Progenitor cell of endocrine pancreas (in vitro differentiated cells): ENCODE results near the gene CBFA2T3. TPM values are rescaled to one million over a fixed set of nuclear protein-coding genes. Genes with fewer than 3 reads are reported as not detected.

Experiments
- DNase-seq: peaks from one replicate; pipeline ENCODE4 v3.0.0; 2021; ENCODE audit warnings: low spot score; ENCODE audit not compliant: unreplicated experiment
- H3K27ac Mint-ChIP-seq: 2 replicates; pipeline ENCODE4 v1.8.0; 2021; ENCODE audit warnings: mild to moderate bottlenecking, moderate library complexity, mixed read lengths
- H3K27me3 Mint-ChIP-seq: 2 replicates; pipeline ENCODE4 v1.8.0; 2021; ENCODE audit warnings: mixed read lengths
- H3K36me3 Mint-ChIP-seq: 2 replicates; pipeline ENCODE4 v1.8.0; 2022; ENCODE audit warnings: mixed read lengths; ENCODE audit not compliant: insufficient read depth
- H3K4me1 Mint-ChIP-seq: 2 replicates; pipeline ENCODE4 v1.8.0; 2021; ENCODE audit warnings: low read depth, mixed read lengths
- H3K4me3 Mint-ChIP-seq: 2 replicates; pipeline ENCODE4 v1.8.0; 2021; ENCODE audit warnings: low read depth, mild to moderate bottlenecking, moderate library complexity, mixed read lengths
- H3K9me3 Mint-ChIP-seq: 2 replicates; pipeline ENCODE4 v1.8.0; 2021; ENCODE audit warnings: low read depth, mixed read lengths
- CTCF ChIP-seq: fragments of 200-600 bp; sonication (generic); IDR thresholded peaks from one replicate; pipeline ENCODE4 v1.5.0; 2021; ENCODE audit warnings: antibody characterized with exemption, mild to moderate bottlenecking; ENCODE audit not compliant: unreplicated experiment
- total RNA-seq: library from RNA; stranded (reverse); gene quantifications from 2 replicates; pipeline ENCODE4 v1.2.1, GENCODE V29; 2021

The CBFA2T3 gene
- total RNA-seq, 1 donor from 2014 or later = 12.9 TPM

GRCh38 chr16:88951501-88951900 lies 25.5 kb downstream of the CBFA2T3 start:
- H3K27ac Mint-ChIP-seq = no peak overlapping the region
- no peaks in the 10 kb centered on the region for H3K9me3 Mint-ChIP-seq
- no peaks in the 10 kb centered on the region for H3K36me3 Mint-ChIP-seq
- H3K27me3 Mint-ChIP-seq = peaks cover 43% of the 10 kb centered on the region
- DNase-seq = no peak
- H3K4me1 Mint-ChIP-seq = no peaks in the 10 kb centered on the region
- no peak for TF ChIP-seq CTCF
- H3K4me3 Mint-ChIP-seq = no peak overlapping the region

GRCh38 chr16:88948781-88949490 lies 28.1 kb downstream of the CBFA2T3 start:
- Mint-ChIP-seq H3K4me1 (no peaks in the 10 kb centered on the region), H3K27me3 (peaks cover 61% of the 10 kb centered on the region), H3K27ac (no peak overlapping the region), H3K36me3 (no peaks in the 10 kb centered on the region), H3K9me3 (no peaks in the 10 kb centered on the region), H3K4me3 (no peak overlapping the region)
- no peak for TF ChIP-seq CTCF
- no peak for DNase-seq

DNA sequence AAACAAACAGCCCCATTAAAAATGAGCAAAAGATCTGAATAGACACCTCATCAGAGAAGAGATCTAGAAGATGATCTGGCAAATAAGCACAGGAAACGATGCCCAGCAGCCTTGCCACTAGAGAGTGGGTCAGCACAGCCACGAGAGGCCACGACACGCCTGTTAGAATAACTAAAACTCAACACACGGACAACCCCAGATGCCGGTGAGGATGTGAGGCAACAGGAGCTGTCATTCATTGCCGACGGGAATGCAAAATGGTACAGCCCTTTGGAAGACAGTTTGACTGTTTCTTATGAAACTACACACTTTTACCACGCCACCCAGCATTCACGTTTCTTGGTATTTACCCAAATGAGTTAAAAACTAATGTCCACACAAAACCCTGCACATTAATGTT lies 31.5 kb downstream of the CBFA2T3 start:
- H3K4me1 Mint-ChIP-seq = no peaks in the 10 kb centered on the region
- no peak for TF ChIP-seq CTCF
- peaks cover 54% of the 10 kb centered on the region for H3K27me3 Mint-ChIP-seq
- H3K9me3 Mint-ChIP-seq = no peaks in the 10 kb centered on the region
- no peak overlapping the region for H3K27ac Mint-ChIP-seq
- DNase-seq = no peak
- no peak overlapping the region for H3K4me3 Mint-ChIP-seq
- H3K36me3 Mint-ChIP-seq = no peaks in the 10 kb centered on the region

- Mint-ChIP-seq H3K36me3 (no peaks in the 10 kb centered on the region), H3K4me3 (no peak overlapping the region), H3K9me3 (no peaks in the 10 kb centered on the region), H3K27me3 (peaks cover 57% of the 10 kb centered on the region), H3K4me1 (no peaks in the 10 kb centered on the region), H3K27ac (no peak overlapping the region)
- TF ChIP-seq CTCF = no peak
- DNase-seq = no peak
These were observed 33.3 kb downstream of the CBFA2T3 start for GRCh38 chr16:88943741-88944140.

DNA sequence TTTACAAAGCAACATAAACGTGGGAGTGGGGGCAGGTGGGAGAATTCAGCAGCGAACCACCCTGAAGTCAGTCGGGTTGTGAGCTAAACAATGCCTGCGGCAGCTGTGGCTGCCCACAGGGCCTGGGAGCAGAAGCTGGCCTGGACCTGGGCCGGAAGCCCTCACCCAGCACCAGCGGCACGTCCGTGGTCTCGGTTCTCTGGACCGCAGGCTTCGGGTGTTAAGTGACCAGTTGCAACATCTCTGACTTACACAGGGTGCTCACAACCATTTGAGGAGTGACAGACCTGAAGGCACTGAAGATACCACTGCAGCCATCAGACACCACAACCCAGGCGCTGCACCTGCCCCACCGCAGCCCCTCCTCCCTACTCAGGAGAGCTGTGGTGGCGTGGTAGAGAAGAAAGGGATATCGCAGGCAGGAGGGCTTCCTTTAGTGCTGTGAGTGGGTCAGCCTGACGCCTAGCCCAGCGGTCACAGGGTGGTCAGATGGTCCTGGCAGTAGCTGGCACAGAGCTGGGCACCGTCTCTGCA lies 33.8 kb downstream of the CBFA2T3 start:
- H3K9me3 Mint-ChIP-seq = no peaks in the 10 kb centered on the region
- H3K27me3 Mint-ChIP-seq = peaks cover 51% of the 10 kb centered on the region
- H3K4me3 Mint-ChIP-seq = no peak overlapping the region
- H3K4me1 Mint-ChIP-seq = no peaks in the 10 kb centered on the region
- no peak overlapping the region for H3K27ac Mint-ChIP-seq
- H3K36me3 Mint-ChIP-seq = no peaks in the 10 kb centered on the region
- DNase-seq = no peak
- TF ChIP-seq CTCF = no peak
